GM12878 (cell line): ENCODE data around the gene NOD2. TPM values are rescaled to one million over a fixed set of nuclear protein-coding genes. Genes with fewer than 3 reads are reported as not detected.

Experiments
- ATAC-seq: fragments of 200-7000 bp; cut with Tn5 transposase; 3 replicates; pipeline ENCODE4 v1.9.1; 2020; ENCODE audit warnings: mild to moderate bottlenecking, moderate library complexity
- BruUV-seq: library from RNA; stranded (reverse); fragments of 400-500 nt; replicated peaks from 2 replicates; lab custom pipeline; 2021; lab: Mats Ljungman, UMichigan
- CTCF ChIA-PET: fragments of 300-600 bp; sonication (Branson Sonifier 250); formaldehyde crosslinking; extraction: SDS; loops from one replicate; lab custom pipeline; 2021; ENCODE audit warnings: inconsistent platforms; lab: Yijun Ruan, JAX
- POLR2A ChIA-PET: fragments of 350-600 bp; formaldehyde crosslinking; extraction: SDS; loops from one replicate; lab custom pipeline; 2021; ENCODE audit warnings: inconsistent platforms; lab: Charles Lee
- RAD21 ChIA-PET: fragments of 300-600 bp; sonication (Branson Sonifier 250); formaldehyde crosslinking; loops from one replicate; lab custom pipeline; 2023; ENCODE audit warnings: antibody characterized with exemption; ENCODE audit not compliant: unreplicated experiment; lab: Charles Lee
- SMC1A ChIA-PET: fragments of 300-600 bp; sonication (Branson Sonifier 250); formaldehyde crosslinking; loops from one replicate; lab custom pipeline; 2023; ENCODE audit not compliant: unreplicated experiment, uncharacterized antibody; lab: Charles Lee
- DNase-seq: peaks from one replicate; pipeline ENCODE4 v3.0.0-alpha.2; 2011; ENCODE audit warnings: low read depth, low spot score
- FAIRE-seq: peaks from 3 replicates; lab custom pipeline; 2011; peaks lifted over from hg19 to GRCh38; lab: Jason Lieb, UNC
- H2AFZ ChIP-seq: 2 replicates; pipeline ENCODE4 v1.6.0; 2011; ENCODE audit warnings: low read depth, low read length, control low read depth; ENCODE audit not compliant: control insufficient read depth
- H3K27ac ChIP-seq: 2 replicates; pipeline ENCODE4 v1.5.1; 2011; ENCODE audit warnings: control low read depth; ENCODE audit not compliant: control insufficient read depth, insufficient read depth
- H3K27me3 ChIP-seq, 2 experiments: replicated peaks in 1 of 2; 2 replicates each; pipeline versions ENCODE4 v1.6.0 to v1.6.1; 2011; ENCODE audit warnings: low read length in 1 of 2; ENCODE audit not compliant: control insufficient read depth in 2 of 2, insufficient read depth in 2 of 2
- H3K36me3 ChIP-seq, 2 experiments: 2 replicates each; pipeline ENCODE4 v1.5.1; 2011; ENCODE audit warnings: low read length in 1 of 2; ENCODE audit not compliant: control insufficient read depth in 2 of 2, insufficient read depth in 2 of 2
- H3K4me1 ChIP-seq: 2 replicates; pipeline ENCODE4 v1.6.1; 2011; ENCODE audit warnings: mild to moderate bottlenecking, low read length, moderate library complexity, mixed read lengths; ENCODE audit not compliant: control insufficient read depth, insufficient read depth
- H3K4me2 ChIP-seq: 2 replicates; pipeline ENCODE4 v1.6.0; 2011; ENCODE audit warnings: control low read depth; ENCODE audit not compliant: control insufficient read depth, insufficient read depth
- H3K4me3 ChIP-seq: fragments of 200-600 bp; sonication (generic); 2 replicates; pipeline ENCODE4 v1.5.1; 2016
- H3K79me2 ChIP-seq: 2 replicates; pipeline ENCODE4 v1.6.0; 2011; ENCODE audit warnings: low read length; ENCODE audit not compliant: control insufficient read depth, insufficient read depth
- H3K9ac ChIP-seq: 2 replicates; pipeline ENCODE4 v1.8.0; 2011; ENCODE audit warnings: low read length, control low read depth, mixed read lengths; ENCODE audit not compliant: control insufficient read depth, insufficient read depth
- H3K9me3 ChIP-seq: replicated peaks from 3 replicates; pipeline ENCODE4 v1.5.1; 2011; ENCODE audit warnings: mild to moderate bottlenecking, low read length; ENCODE audit not compliant: control insufficient read depth, insufficient read depth
- H4K20me1 ChIP-seq: 2 replicates; pipeline ENCODE4 v1.6.0; 2011; ENCODE audit not compliant: control insufficient read depth, insufficient read depth
- YBX1 ChIP-seq: fragments of 450-650 bp; IDR thresholded peaks from 2 replicates; pipeline ENCODE4 v1.6.1; 2016; ENCODE audit warnings: antibody characterized with exemption
- WGBS: methylation state at CpG from one replicate; pipeline ENCODE4 v1.1.6; 2016; ENCODE audit warnings: low lambda C conversion rate; ENCODE audit not compliant: insufficient replicate concordance, insufficient coverage; ENCODE audit errors: missing lambda C conversion rate; 5-methylcytosine and 5-hydroxymethylcytosine counted together
- in situ Hi-C: fragments of 300-500 bp; cut with MboI; formaldehyde crosslinking; loops from 9 replicates; pipeline ENCODE4 v1.14.3; 2018; ENCODE audit warnings: mixed read lengths
- intact Hi-C: fragments of 100-400 bp; cut with micrococcal nuclease; formaldehyde crosslinking; loops from one replicate; pipeline ENCODE4 v1.14.2; 2022; ENCODE audit not compliant: unreplicated experiment
- polyA plus RNA-seq, 11 experiments: library from polyadenylated mRNA; depleted of rRNA in 4 of 11; unstranded in 6 of 11; stranded (reverse) in 5 of 11; fragments of >200 nt; fragmentation: Nextera tagmentation in 4 of 11; fragmentation: Illumina TruSeq in 1 of 11; extraction: Ambion mirVana in 4 of 11; extraction: Trizol in 1 of 11; gene quantifications; 1 replicate in 1 of 11; 2 replicates in 10 of 11; pipeline versions ENCODE4 v1.2.1 to v1.2.3, GENCODE V29; 2011 to 2016; ENCODE audit warnings: inconsistent platforms in 2 of 11, missing spikeins in 2 of 11, low read depth in 1 of 11
- total RNA-seq, 4 experiments: library from RNA; depleted of rRNA in 3 of 4; stranded (reverse); fragments of >200 nt in 3 of 4; fragmentation: Illumina TruSeq in 1 of 4; extraction: Trizol in 1 of 4; gene quantifications; 2 replicates each; pipeline versions ENCODE4 v1.2.1 to v1.2.3, GENCODE V29; 2013 to 2021
- TF ChIP-seq, protein P1 (sequence below), 3 experiments: IDR thresholded peaks in 2 of 3; conservative IDR thresholded peaks in 1 of 3; 2 replicates each; pipeline ENCODE4 v1.5.1; 2011; ENCODE audit warnings: low read depth in 3 of 3, low read length in 3 of 3, mild to moderate bottlenecking in 3 of 3, control low read depth in 2 of 3, moderate library complexity in 2 of 3, inconsistent platforms in 1 of 3, mixed read lengths in 1 of 3; ENCODE audit not compliant: control insufficient read depth in 2 of 3, insufficient read depth in 1 of 3; ENCODE audit errors: extremely low read depth in 1 of 3

The NOD2 gene
- total and polyA plus RNA-seq, 10 of the 15 experiments (the other 5 are each of a cell fraction or from before 2014, with no cell fraction given), result 1.0 to 18.6 (median 6.7) TPM

DNA sequence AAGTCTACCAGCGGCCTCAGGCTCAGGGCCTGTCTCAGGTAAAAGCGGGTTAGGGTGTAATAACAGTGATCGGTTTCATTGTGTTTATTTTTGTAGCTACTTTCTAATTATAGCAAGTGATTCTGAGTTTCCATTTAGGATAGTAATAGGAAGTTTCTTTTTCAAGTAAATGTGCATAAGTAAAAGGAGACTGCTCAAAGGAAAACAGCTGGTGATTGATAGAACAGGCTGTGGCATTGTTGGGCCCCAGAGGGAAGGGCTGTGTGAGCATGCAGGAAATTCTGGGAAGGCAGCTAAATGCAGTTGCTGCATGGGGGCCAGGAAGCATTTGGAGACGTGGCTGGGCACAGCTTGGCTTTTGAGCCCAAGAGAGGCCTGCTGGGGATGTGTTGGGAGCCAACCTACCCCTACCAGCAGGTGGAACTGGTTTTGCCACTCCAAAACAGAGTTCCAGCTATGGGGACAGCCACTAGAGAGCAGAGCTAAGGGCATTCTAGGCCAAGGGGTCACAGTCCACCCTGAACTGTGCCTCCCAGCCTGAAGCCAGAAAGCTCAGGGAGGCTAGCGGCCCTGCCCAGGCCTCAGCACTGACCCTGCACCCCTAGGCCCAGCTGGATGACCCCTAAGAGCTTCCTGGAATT, 24.9 kb upstream of the NOD2 start:
- DNase-seq, result no peak
- BruUV-seq, result no TSS peak

More for the DNA sequence above, 24.9 kb upstream of the NOD2 start:
- in situ Hi-C loops, result no loop called here
- H4K20me1 ChIP-seq, result no peaks in the 10 kb centered on the region
- intact Hi-C loops, result loop anchor here (5.0 kb wide), 2 partner anchors 121 to 456 kb away; partner anchors contain the start of gene NKD1
- ChIA-PET POLR2A (interaction anchor here (0.8 to 2.9 kb wide), 5 partner anchors 12 to 81 kb away, joined by 3 to 22 read pairs (median 5); partner anchors contain the start of gene SNX20), SMC1A (interaction anchor here (0.6 to 24.8 kb wide), 10 partner anchors 12 to 502 kb away, joined by 3 to 600 read pairs (median 3); partner anchors contain the start of genes CYLD, NOD2 and SNX20), RAD21 (interaction anchor here (0.6 to 29.0 kb wide), 12 partner anchors 11 to 642 kb away, joined by 3 to 578 read pairs (median 6); partner anchors contain the start of genes CYLD and SNX20), CTCF (interaction anchor here (0.8 to 20.9 kb wide), 20 partner anchors 12 to 455 kb away, joined by 3 to 636 read pairs (median 7); partner anchors contain the start of genes CYLD and SNX20)
- FAIRE-seq, result no peak
- no peak overlapping the region for H3K27ac ChIP-seq
- 99% methylated on average over 5 of the region's 5 CpGs for WGBS
- no peak overlapping the region for H3K4me3 ChIP-seq
- H3K27me3 ChIP-seq, result no peaks in the 10 kb centered on the region
- H2AFZ ChIP-seq, result no peak overlapping the region
- H3K79me2 ChIP-seq, result no peaks in the 10 kb centered on the region
- TF ChIP-seq, protein P1, sequence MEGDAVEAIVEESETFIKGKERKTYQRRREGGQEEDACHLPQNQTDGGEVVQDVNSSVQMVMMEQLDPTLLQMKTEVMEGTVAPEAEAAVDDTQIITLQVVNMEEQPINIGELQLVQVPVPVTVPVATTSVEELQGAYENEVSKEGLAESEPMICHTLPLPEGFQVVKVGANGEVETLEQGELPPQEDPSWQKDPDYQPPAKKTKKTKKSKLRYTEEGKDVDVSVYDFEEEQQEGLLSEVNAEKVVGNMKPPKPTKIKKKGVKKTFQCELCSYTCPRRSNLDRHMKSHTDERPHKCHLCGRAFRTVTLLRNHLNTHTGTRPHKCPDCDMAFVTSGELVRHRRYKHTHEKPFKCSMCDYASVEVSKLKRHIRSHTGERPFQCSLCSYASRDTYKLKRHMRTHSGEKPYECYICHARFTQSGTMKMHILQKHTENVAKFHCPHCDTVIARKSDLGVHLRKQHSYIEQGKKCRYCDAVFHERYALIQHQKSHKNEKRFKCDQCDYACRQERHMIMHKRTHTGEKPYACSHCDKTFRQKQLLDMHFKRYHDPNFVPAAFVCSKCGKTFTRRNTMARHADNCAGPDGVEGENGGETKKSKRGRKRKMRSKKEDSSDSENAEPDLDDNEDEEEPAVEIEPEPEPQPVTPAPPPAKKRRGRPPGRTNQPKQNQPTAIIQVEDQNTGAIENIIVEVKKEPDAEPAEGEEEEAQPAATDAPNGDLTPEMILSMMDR (IDR thresholded peaks at IDR 0.05 in 2 of 3, conservative IDR thresholded peaks at IDR 0.05 in 1 of 3; ENCODE audit: control insufficient read depth in 2 of 3, extremely low read depth in 1 of 3, insufficient read depth in 1 of 3, low read depth in 3 of 3, low read length in 3 of 3), result peak in 1 of 3 experiments; percentile 19; a peak in 3 of 6 replicates
- TF ChIP-seq YBX1, result no peak
- peaks cover 4 to 11% of the 10 kb centered on the region in 2 experiments for H3K36me3 ChIP-seq
- no peak overlapping the region for H3K4me2 ChIP-seq
- H3K9ac ChIP-seq, result no peak overlapping the region
- ATAC-seq, result no peak
- H3K4me1 ChIP-seq, result peaks cover 19% of the 10 kb centered on the region
- H3K9me3 ChIP-seq, result peaks cover 17% of the 10 kb centered on the region
